Measurements from ENCODE around the gene VWA1. TPM values are rescaled to one million over a fixed set of nuclear protein-coding genes. Genes with fewer than 3 reads are reported as not detected.
A peak's percentile ranks its signal among the peaks of the same experiment; 100 is the strongest.

Gene VWA1
- total and polyA plus RNA-seq, 2 experiments from 2014 or later: 7.2 to 31.5 TPM

DNA sequence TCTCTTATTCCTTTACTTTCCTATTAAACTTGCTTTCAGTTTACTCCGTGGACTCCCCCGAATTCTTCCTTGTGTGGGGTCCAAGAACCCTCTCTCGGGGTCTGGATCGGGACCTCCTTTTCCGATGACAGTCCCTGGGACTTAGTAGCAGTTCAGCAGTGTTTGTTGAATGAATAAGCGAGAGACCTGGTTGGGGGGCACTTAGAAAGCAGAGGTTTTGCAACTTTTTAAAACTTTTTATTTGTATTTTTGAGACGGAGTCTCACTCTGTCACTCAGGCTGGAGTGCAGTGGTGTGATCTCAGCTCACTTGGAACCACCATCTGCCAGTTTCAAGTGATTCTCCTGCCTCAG, 12.3 kb upstream of the VWA1 start (continued):
- TF ChIP-seq STAT1 (IDR thresholded peaks at IDR 0.05; ENCODE audit: unreplicated experiment): no peak
- TF ChIP-seq POLR2AphosphoS5 (IDR thresholded peaks at IDR 0.05; ENCODE audit: low read depth): no peak
- no peak for TF ChIP-seq EZH2 (IDR thresholded peaks at IDR 0.05; ENCODE audit: low read depth, unreplicated experiment)
- no peak for TF ChIP-seq ZNF114 (CRISPR knock-in tag; IDR thresholded peaks at IDR 0.05)

DNA sequence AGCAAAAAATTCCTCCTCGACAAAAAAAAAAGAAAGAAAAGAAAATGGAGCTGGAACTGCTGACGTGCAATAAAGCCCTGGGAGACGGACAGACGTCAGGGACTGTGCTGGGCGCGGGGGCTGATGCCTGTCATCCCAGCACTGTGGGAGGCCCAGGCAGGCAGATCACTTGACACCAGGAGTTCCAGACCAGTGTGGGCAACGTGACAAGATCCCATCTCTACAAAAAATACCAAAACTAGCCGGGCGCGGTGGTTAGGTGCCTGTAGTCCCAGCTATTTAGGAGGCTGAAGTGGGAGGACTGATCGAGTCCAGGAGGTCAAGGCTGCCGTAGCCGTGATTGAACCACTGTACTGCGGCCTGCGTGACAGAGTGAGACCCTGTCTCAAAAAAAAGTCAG, 10.8 kb upstream of the VWA1 start:
- no peak for DNase-seq (ENCODE audit: low spot score)
- Histone ChIP-seq H3K4me1 (ENCODE audit: insufficient read depth) (peaks cover 31% of the 10 kb centered on the region), H3K4me3 (no peak overlapping the region), H3K79me2 (replicated peaks; ENCODE audit: insufficient read depth) (no peaks in the 10 kb centered on the region), H3K27me3 (ENCODE audit: insufficient read depth) (no peaks in the 10 kb centered on the region), H3K27ac (ENCODE audit: low read depth) (no peak overlapping the region), H3K9me2 (ENCODE audit: insufficient read depth) (no peaks in the 10 kb centered on the region), H3K4me2 (no peak overlapping the region), H3K36me3 (ENCODE audit: insufficient read depth) (no peaks in the 10 kb centered on the region), H2AFZ (no peak overlapping the region), H4K20me1 (replicated peaks; ENCODE audit: insufficient read depth) (no peaks in the 10 kb centered on the region), H3F3A (replicated peaks; ENCODE audit: low read depth) (peaks cover 24% of the 10 kb centered on the region)
- H3K27ac Mint-ChIP-seq: no peak overlapping the region
- peaks cover 5% of the 10 kb centered on the region for H3K9me3 Mint-ChIP-seq
- peaks cover 32% of the 10 kb centered on the region for H3K4me1 Mint-ChIP-seq
- peak overlapping the region; percentile 36; the same call in 1 of the 3 replicates for H3K4me3 Mint-ChIP-seq
- H3K27me3 Mint-ChIP-seq (ENCODE audit: insufficient read depth, low read depth, poor library complexity): peaks cover 19% of the 10 kb centered on the region
- TF ChIP-seq JUNB (IDR thresholded peaks at IDR 0.05; ENCODE audit: unreplicated experiment) (no peak), NANOG (IDR thresholded peaks at IDR 0.05; ENCODE audit: borderline replicate concordance) (no peak), ZNF331 (CRISPR knock-in tag; IDR thresholded peaks at IDR 0.05; ENCODE audit: low read depth) (no peak), EZH2phosphoT487 (IDR thresholded peaks at IDR 0.05; ENCODE audit: unreplicated experiment) (no peak), POLR2AphosphoS5 (IDR thresholded peaks at IDR 0.05; ENCODE audit: low read depth) (no peak), EZH2 (IDR thresholded peaks at IDR 0.05; ENCODE audit: low read depth, unreplicated experiment) (no peak), ZNF114 (CRISPR knock-in tag; IDR thresholded peaks at IDR 0.05) (no peak), STAT1 (IDR thresholded peaks at IDR 0.05; ENCODE audit: unreplicated experiment) (no peak), CREB1 (CRISPR knock-in tag; IDR thresholded peaks at IDR 0.05; ENCODE audit: low read depth) (no peak)
- TF ChIP-seq, protein P1, sequence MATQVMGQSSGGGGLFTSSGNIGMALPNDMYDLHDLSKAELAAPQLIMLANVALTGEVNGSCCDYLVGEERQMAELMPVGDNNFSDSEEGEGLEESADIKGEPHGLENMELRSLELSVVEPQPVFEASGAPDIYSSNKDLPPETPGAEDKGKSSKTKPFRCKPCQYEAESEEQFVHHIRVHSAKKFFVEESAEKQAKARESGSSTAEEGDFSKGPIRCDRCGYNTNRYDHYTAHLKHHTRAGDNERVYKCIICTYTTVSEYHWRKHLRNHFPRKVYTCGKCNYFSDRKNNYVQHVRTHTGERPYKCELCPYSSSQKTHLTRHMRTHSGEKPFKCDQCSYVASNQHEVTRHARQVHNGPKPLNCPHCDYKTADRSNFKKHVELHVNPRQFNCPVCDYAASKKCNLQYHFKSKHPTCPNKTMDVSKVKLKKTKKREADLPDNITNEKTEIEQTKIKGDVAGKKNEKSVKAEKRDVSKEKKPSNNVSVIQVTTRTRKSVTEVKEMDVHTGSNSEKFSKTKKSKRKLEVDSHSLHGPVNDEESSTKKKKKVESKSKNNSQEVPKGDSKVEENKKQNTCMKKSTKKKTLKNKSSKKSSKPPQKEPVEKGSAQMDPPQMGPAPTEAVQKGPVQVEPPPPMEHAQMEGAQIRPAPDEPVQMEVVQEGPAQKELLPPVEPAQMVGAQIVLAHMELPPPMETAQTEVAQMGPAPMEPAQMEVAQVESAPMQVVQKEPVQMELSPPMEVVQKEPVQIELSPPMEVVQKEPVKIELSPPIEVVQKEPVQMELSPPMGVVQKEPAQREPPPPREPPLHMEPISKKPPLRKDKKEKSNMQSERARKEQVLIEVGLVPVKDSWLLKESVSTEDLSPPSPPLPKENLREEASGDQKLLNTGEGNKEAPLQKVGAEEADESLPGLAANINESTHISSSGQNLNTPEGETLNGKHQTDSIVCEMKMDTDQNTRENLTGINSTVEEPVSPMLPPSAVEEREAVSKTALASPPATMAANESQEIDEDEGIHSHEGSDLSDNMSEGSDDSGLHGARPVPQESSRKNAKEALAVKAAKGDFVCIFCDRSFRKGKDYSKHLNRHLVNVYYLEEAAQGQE (IDR thresholded peaks at IDR 0.05; ENCODE audit: unreplicated experiment): no peak
- TF ChIP-seq, protein P2, sequence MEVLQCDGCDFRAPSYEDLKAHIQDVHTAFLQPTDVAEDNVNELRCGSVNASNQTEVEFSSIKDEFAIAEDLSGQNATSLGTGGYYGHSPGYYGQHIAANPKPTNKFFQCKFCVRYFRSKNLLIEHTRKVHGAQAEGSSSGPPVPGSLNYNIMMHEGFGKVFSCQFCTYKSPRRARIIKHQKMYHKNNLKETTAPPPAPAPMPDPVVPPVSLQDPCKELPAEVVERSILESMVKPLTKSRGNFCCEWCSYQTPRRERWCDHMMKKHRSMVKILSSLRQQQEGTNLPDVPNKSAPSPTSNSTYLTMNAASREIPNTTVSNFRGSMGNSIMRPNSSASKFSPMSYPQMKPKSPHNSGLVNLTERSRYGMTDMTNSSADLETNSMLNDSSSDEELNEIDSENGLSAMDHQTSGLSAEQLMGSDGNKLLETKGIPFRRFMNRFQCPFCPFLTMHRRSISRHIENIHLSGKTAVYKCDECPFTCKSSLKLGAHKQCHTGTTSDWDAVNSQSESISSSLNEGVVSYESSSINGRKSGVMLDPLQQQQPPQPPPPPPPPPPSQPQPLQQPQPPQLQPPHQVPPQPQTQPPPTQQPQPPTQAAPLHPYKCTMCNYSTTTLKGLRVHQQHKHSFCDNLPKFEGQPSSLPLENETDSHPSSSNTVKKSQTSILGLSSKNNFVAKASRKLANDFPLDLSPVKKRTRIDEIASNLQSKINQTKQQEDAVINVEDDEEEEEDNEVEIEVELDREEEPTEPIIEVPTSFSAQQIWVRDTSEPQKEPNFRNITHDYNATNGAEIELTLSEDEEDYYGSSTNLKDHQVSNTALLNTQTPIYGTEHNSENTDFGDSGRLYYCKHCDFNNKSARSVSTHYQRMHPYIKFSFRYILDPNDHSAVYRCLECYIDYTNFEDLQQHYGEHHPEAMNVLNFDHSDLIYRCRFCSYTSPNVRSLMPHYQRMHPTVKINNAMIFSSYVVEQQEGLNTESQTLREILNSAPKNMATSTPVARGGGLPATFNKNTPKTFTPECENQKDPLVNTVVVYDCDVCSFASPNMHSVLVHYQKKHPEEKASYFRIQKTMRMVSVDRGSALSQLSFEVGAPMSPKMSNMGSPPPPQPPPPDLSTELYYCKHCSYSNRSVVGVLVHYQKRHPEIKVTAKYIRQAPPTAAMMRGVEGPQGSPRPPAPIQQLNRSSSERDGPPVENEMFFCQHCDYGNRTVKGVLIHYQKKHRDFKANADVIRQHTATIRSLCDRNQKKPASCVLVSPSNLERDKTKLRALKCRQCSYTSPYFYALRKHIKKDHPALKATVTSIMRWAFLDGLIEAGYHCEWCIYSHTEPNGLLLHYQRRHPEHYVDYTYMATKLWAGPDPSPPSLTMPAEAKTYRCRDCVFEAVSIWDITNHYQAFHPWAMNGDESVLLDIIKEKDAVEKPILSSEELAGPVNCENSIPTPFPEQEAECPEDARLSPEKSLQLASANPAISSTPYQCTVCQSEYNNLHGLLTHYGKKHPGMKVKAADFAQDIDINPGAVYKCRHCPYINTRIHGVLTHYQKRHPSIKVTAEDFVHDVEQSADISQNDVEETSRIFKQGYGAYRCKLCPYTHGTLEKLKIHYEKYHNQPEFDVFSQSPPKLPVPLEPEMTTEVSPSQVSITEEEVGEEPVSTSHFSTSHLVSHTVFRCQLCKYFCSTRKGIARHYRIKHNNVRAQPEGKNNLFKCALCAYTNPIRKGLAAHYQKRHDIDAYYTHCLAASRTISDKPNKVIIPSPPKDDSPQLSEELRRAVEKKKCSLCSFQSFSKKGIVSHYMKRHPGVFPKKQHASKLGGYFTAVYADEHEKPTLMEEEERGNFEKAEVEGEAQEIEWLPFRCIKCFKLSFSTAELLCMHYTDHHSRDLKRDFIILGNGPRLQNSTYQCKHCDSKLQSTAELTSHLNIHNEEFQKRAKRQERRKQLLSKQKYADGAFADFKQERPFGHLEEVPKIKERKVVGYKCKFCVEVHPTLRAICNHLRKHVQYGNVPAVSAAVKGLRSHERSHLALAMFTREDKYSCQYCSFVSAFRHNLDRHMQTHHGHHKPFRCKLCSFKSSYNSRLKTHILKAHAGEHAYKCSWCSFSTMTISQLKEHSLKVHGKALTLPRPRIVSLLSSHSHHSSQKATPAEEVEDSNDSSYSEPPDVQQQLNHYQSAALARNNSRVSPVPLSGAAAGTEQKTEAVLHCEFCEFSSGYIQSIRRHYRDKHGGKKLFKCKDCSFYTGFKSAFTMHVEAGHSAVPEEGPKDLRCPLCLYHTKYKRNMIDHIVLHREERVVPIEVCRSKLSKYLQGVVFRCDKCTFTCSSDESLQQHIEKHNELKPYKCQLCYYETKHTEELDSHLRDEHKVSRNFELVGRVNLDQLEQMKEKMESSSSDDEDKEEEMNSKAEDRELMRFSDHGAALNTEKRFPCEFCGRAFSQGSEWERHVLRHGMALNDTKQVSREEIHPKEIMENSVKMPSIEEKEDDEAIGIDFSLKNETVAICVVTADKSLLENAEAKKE (CRISPR knock-in tag; IDR thresholded peaks at IDR 0.05): no peak
- TF ChIP-seq, protein P3, sequence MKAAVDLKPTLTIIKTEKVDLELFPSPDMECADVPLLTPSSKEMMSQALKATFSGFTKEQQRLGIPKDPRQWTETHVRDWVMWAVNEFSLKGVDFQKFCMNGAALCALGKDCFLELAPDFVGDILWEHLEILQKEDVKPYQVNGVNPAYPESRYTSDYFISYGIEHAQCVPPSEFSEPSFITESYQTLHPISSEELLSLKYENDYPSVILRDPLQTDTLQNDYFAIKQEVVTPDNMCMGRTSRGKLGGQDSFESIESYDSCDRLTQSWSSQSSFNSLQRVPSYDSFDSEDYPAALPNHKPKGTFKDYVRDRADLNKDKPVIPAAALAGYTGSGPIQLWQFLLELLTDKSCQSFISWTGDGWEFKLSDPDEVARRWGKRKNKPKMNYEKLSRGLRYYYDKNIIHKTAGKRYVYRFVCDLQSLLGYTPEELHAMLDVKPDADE (IDR thresholded peaks at IDR 0.05): no peak
- no peak for ATAC-seq
- H3K36me3 Mint-ChIP-seq (ENCODE audit: low read depth): peaks cover 4% of the 10 kb centered on the region; the same call in 2 of the 3 replicates
